Spleen (tissue), 11 donors: ENCODE measurements around the gene POU6F1. TPM values are rescaled to one million over a fixed set of nuclear protein-coding genes. Genes with fewer than 3 reads are reported as not detected.
A peak's percentile ranks its signal among the peaks of the same experiment; 100 is the strongest.

Source experiments
- DNase-seq: peaks from one replicate; pipeline ENCODE4 v3.0.0-alpha.2; 2020
- H3K27ac ChIP-seq, 8 donors: fragments of 200-600 bp; sonication (generic) in 7 of 8; 1 replicate in 4 of 8; 2 replicates in 4 of 8; pipeline versions ENCODE4 v1.5.0 to v1.8.0; 2016 to 2021; ENCODE audit warnings: inconsistent platforms in 4 of 8, mild to moderate bottlenecking in 4 of 8, moderate library complexity in 1 of 8
- H3K27me3 ChIP-seq, 7 donors: fragments of 200-600 bp; sonication (generic) in 6 of 7; replicated peaks in 1 of 7; 1 replicate in 4 of 7; 2 replicates in 3 of 7; pipeline versions ENCODE4 v1.5.0 to v1.8.0; 2016 to 2021; ENCODE audit warnings: inconsistent platforms in 3 of 7, mild to moderate bottlenecking in 1 of 7
- H3K36me3 ChIP-seq, 6 donors: fragments of 200-600 bp; sonication (generic) in 5 of 6; 1 replicate in 4 of 6; 2 replicates in 2 of 6; pipeline versions ENCODE4 v1.5.0 to v1.8.0; 2016 to 2021; ENCODE audit warnings: inconsistent platforms in 2 of 6
- H3K4me1 ChIP-seq, 6 donors: fragments of 200-600 bp; sonication (generic) in 5 of 6; 1 replicate in 3 of 6; 2 replicates in 3 of 6; pipeline versions ENCODE4 v1.5.0 to v1.8.0; 2016 to 2021; ENCODE audit warnings: inconsistent platforms in 3 of 6
- H3K4me3 ChIP-seq, 8 donors: fragments of 200-600 bp; sonication (generic) in 7 of 8; 1 replicate in 4 of 8; 2 replicates in 4 of 8; pipeline versions ENCODE4 v1.5.0 to v1.8.0; 2016 to 2021; ENCODE audit warnings: inconsistent platforms in 4 of 8, mild to moderate bottlenecking in 4 of 8, moderate library complexity in 2 of 8
- H3K9me3 ChIP-seq, 8 donors: fragments of 200-600 bp; sonication (generic) in 7 of 8; 1 replicate in 4 of 8; 2 replicates in 4 of 8; pipeline versions ENCODE4 v1.5.0 to v1.8.0; 2016 to 2021; ENCODE audit warnings: inconsistent platforms in 4 of 8
- CTCF ChIP-seq, 11 experiments: fragments of 200-600 bp in 7 of 11; fragments of 450-650 bp in 4 of 11; sonication (generic) in 4 of 11; IDR thresholded peaks in 8 of 11; conservative IDR thresholded peaks in 3 of 11; 1 replicate in 7 of 11; 2 replicates in 4 of 11; pipeline versions ENCODE4 v1.4.0 to v1.8.0; 2016 to 2021; ENCODE audit warnings: antibody characterized with exemption in 11 of 11, inconsistent platforms in 4 of 11, mild to moderate bottlenecking in 1 of 11
- POLR2A ChIP-seq, 3 donors: fragments of 450-650 bp; IDR thresholded peaks; one replicate each; pipeline ENCODE4 v1.5.1; 2017; ENCODE audit warnings: antibody characterized with exemption in 3 of 3, mild to moderate bottlenecking in 1 of 3
- POLR2AphosphoS5 ChIP-seq, 3 donors: sonication (generic); formaldehyde crosslinking; IDR thresholded peaks; one replicate each; pipeline ENCODE4 v1.5.1; 2017; ENCODE audit warnings: antibody characterized with exemption in 3 of 3
- WGBS, 5 donors: extraction: QIAGEN DNeasy Blood & Tissue Kit in 3 of 5; methylation state at CpG; one replicate each; pipeline versions ENCODE4 v1.1.5 to v1.1.7; 2013 to 2018; 5-methylcytosine and 5-hydroxymethylcytosine counted together
- intact Hi-C: fragments of 100-400 bp; cut with DNase I; formaldehyde crosslinking; loops from one replicate; pipeline ENCODE4 v1.15.0; 2023; ENCODE audit warnings: low total_unique reads
- polyA plus RNA-seq, 3 donors: library from polyadenylated mRNA; stranded (reverse); fragments of 200-250 nt; gene quantifications; one replicate each; pipeline ENCODE4 v1.2.1, GENCODE V29; 2013
- total RNA-seq, 7 donors: library from RNA; depleted of rRNA in 3 of 7; stranded (reverse); fragments of >200 nt in 3 of 7; fragmentation: NEBNext Ultra II Directional in 4 of 7; extraction: Animal tissue kit (Norgen Biotek cat#: 25700) in 4 of 7; gene quantifications; one replicate each; pipeline versions ENCODE4 v1.1.0 to v1.2.1, GENCODE V29; 2016 to 2021
- donor health status: healthy with polysubstance abuse.
- donor health status: DM: no; HTN: no; CAD: no; lungs with moderate emphysema.
- donor health status: DM: no; HTN: no; CAD: no.
- donor health status: Bipolar disorder and iron deficiency.
- donor health status: healthy.
- donor health status: DM: no; HTN: no; CAD: no.
- donor health status: DM: yes; HTN: yes; CAD: no.

Gene POU6F1
- total and polyA plus RNA-seq, 10 donors: 3.9 to 27.1 (median 18.5) TPM

GRCh38 chr12:51244269-51244668 is 26.4 kb upstream of the POU6F1 start:
- DNase-seq: no peak
- Histone ChIP-seq H3K4me3 (no peak overlapping the region), H3K36me3 (peaks cover 3 to 64% (median 54%) of the 10 kb centered on the region in 6 donors), H3K4me1 (peaks cover 50 to 99% (median 84%) of the 10 kb centered on the region in 6 donors), H3K9me3 (no peaks in the 10 kb centered on the region), H3K27me3 (no peaks in the 10 kb centered on the region), H3K27ac (peak overlapping the region in 4 of 8 donors; percentile 9 to 40 (median 12))
- intact Hi-C loops: no loop called here
- WGBS, 5 donors: 75 to 97% (median 90%) methylated on average over 4 of the region's 4 CpGs
- TF ChIP-seq POLR2AphosphoS5 (IDR thresholded peaks at IDR 0.05): peak in 2 of 3 donors; percentile 43 to 69
- TF ChIP-seq POLR2A (IDR thresholded peaks at IDR 0.05): no peak

- H3K4me1 ChIP-seq: peaks cover 50 to 90% (median 81%) of the 10 kb centered on the region in 6 donors
- TF ChIP-seq POLR2AphosphoS5 (IDR thresholded peaks at IDR 0.05) (peak in 1 of 3 donors; percentile 40), CTCF (IDR thresholded peaks at IDR 0.05 in 8 of 11, conservative IDR thresholded peaks at IDR 0.05 in 3 of 11) (no peak)
- intact Hi-C loops: no loop called here
- no peaks in the 10 kb centered on the region for H3K9me3 ChIP-seq
- WGBS, 5 donors: 49 to 71% (median 61%) methylated on average over 7 of the region's 7 CpGs
- peak overlapping the region in 7 of 8 donors; percentile 39 to 100 (median 59) for H3K27ac ChIP-seq
- no peak overlapping the region for H3K4me3 ChIP-seq
- H3K36me3 ChIP-seq: peaks cover 3 to 63% (median 54%) of the 10 kb centered on the region in 6 donors
- no peak for DNase-seq
- H3K27me3 ChIP-seq: no peaks in the 10 kb centered on the region
These were observed 25.0 kb upstream of the POU6F1 start for GRCh38 chr12:51242876-51243275.

- peak overlapping the region in 7 of 8 donors; percentile 1 to 100 (median 59) for H3K27ac ChIP-seq
- peaks cover 3 to 63% (median 54%) of the 10 kb centered on the region in 6 donors for H3K36me3 ChIP-seq
- H3K4me1 ChIP-seq: peaks cover 44 to 86% (median 76%) of the 10 kb centered on the region in 6 donors
- intact Hi-C loops: no loop called here
- peak overlapping the region in 1 of 8 donors; percentile 13 for H3K4me3 ChIP-seq
- WGBS, 5 donors: 40 to 69% (median 50%) methylated on average over 7 of the region's 7 CpGs
- no peak for DNase-seq
- H3K9me3 ChIP-seq: no peaks in the 10 kb centered on the region
- peak in 2 of 3 donors; percentile 41 to 79 for TF ChIP-seq POLR2AphosphoS5 (IDR thresholded peaks at IDR 0.05)
- TF ChIP-seq CTCF (IDR thresholded peaks at IDR 0.05 in 8 of 11, conservative IDR thresholded peaks at IDR 0.05 in 3 of 11): no peak
- H3K27me3 ChIP-seq: no peaks in the 10 kb centered on the region
These were observed 24.3 kb upstream of the POU6F1 start for GRCh38 chr12:51242120-51242519.

- Histone ChIP-seq H3K27ac (peak overlapping the region in 6 of 8 donors; percentile 26 to 100 (median 79)), H3K9me3 (no peaks in the 10 kb centered on the region), H3K27me3 (no peaks in the 10 kb centered on the region), H3K4me1 (peaks cover 37 to 82% (median 65%) of the 10 kb centered on the region in 6 donors), H3K36me3 (peaks cover 3 to 63% (median 54%) of the 10 kb centered on the region in 6 donors), H3K4me3 (peak overlapping the region in 2 of 8 donors; percentile 60 to 75)
- TF ChIP-seq CTCF (IDR thresholded peaks at IDR 0.05 in 8 of 11, conservative IDR thresholded peaks at IDR 0.05 in 3 of 11) (no peak), POLR2AphosphoS5 (IDR thresholded peaks at IDR 0.05) (no peak), POLR2A (IDR thresholded peaks at IDR 0.05) (no peak)
- WGBS, 5 donors: 75 to 89% (median 80%) methylated on average over 2 of the region's 2 CpGs
- intact Hi-C loops: no loop called here
- no peak for DNase-seq
These were observed 23.1 kb upstream of the POU6F1 start for GRCh38 chr12:51240971-51241370.
